ENCODE data around the gene MSH4.

DNA sequence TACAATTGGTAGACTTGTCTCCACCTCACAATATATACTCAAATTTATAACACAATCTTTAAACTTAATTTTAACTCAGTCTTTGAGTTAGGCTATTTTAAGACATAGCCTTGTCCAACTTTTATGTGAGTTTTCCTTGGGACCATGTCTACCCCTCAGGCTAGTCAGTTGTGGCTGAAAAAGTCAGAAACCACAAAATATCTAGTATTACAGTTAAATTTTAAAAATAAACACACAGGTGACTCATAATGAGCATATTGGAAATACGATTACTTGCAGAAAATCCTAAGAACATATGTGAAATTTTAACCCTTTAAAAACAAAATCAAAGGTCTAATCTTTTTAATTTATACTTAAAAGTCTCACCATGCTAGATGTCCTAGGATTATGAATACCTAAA is 140.4 kb downstream of the MSH4 start:
- no peak for TF ChIP-seq CTCF (IDR thresholded peaks at IDR 0.05)
- no peak for TF ChIP-seq POLR2A (IDR thresholded peaks at IDR 0.05)
